Activated CD8-positive, alpha-beta memory T cell treated with anti-CD3 and anti-CD28 coated beads, Interleukin-2, amount 50 U/mL, for 1 hour (primary cell): ENCODE measurements around the gene MAP3K13.

Source experiments
- DNase-seq: peaks from one replicate; pipeline ENCODE4 v3.0.0-alpha.2; 2020; ENCODE audit errors: extremely low read depth

The MAP3K13 gene

GRCh38 chr3:185508335-185508991 is 145.5 kb downstream of the MAP3K13 start:
- no peak for DNase-seq

GRCh38 chr3:185511711-185512110 is 148.8 kb downstream of the MAP3K13 start:
- DNase-seq: no peak

- no peak for DNase-seq
Measured at GRCh38 chr3:185517387-185518130, 154.6 kb downstream of the MAP3K13 start.

GRCh38 chr3:185519021-185519420 is 156.1 kb downstream of the MAP3K13 start:
- DNase-seq: no peak

- no peak for DNase-seq
Measured at GRCh38 chr3:185521349-185522138, 158.6 kb downstream of the MAP3K13 start.

GRCh38 chr3:185526349-185526951 is 163.5 kb downstream of the MAP3K13 start:
- DNase-seq: no peak

GRCh38 chr3:185527364-185527763 is 164.4 kb downstream of the MAP3K13 start:
- DNase-seq: no peak

GRCh38 chr3:185528532-185528931 is 165.6 kb downstream of the MAP3K13 start:
- no peak for DNase-seq

GRCh38 chr3:185530856-185531255 is 167.9 kb downstream of the MAP3K13 start:
- no peak for DNase-seq

- no peak for DNase-seq
Measured at GRCh38 chr3:185532901-185533300, 170.0 kb downstream of the MAP3K13 start.

- no peak for DNase-seq
Measured at GRCh38 chr3:185534511-185534910, 171.6 kb downstream of the MAP3K13 start.

GRCh38 chr3:185537369-185537970 is 174.5 kb downstream of the MAP3K13 start:
- DNase-seq: no peak
